Activated naive CD4-positive, alpha-beta T cell treated with anti-CD3 and anti-CD28 coated beads, Interleukin-2, amount 50 U/mL, for 72 hours (primary cell): ENCODE results near the gene NCOR2. TPM values are rescaled to one million over a fixed set of nuclear protein-coding genes. Genes with fewer than 3 reads are reported as not detected.
A peak's percentile ranks its signal among the peaks of the same experiment; 100 is the strongest.

Source experiments
- ATAC-seq, 2 donors: fragments of 150-1000 bp; cut with Tn5 transposase; 2 replicates each; pipeline ENCODE4 v1.10.0; 2021; ENCODE audit warnings: mild to moderate bottlenecking in 2 of 2, moderate library complexity in 2 of 2
- DNase-seq, 2 donors: peaks; one replicate each; pipeline ENCODE4 v3.0.0; 2021 to 2022; ENCODE audit warnings: low spot score in 2 of 2
- H3K27ac Mint-ChIP-seq, 2 donors: one replicate each; pipeline ENCODE4 v1.8.0; 2022; ENCODE audit warnings: mild to moderate bottlenecking in 2 of 2, mixed read lengths in 2 of 2
- H3K36me3 Mint-ChIP-seq, 2 donors: one replicate each; pipeline ENCODE4 v1.8.0; 2022; ENCODE audit warnings: mixed read lengths in 2 of 2
- H3K9me3 Mint-ChIP-seq, 2 donors: one replicate each; pipeline ENCODE4 v1.8.0; 2022; ENCODE audit warnings: mixed read lengths in 2 of 2
- total RNA-seq, 2 donors: library from RNA; stranded (reverse); gene quantifications; one replicate each; pipeline ENCODE4 v1.2.3, GENCODE V29; 2022

NCOR2 gene
- total RNA-seq, 2 donors from 2014 or later, result 66.8 to 125 TPM

- DNase-seq (no peak), ATAC-seq (no peak)
- H3K27ac Mint-ChIP-seq, result peak overlapping the region in 1 of 2 donors; percentile 44
- no peaks in the 10 kb centered on the region for H3K36me3 Mint-ChIP-seq
- no peaks in the 10 kb centered on the region for H3K9me3 Mint-ChIP-seq
These were observed 9.7 kb downstream of the NCOR2 start for GRCh38 chr12:124557518-124558223.

- ATAC-seq, result no peak
- Mint-ChIP-seq H3K36me3 (no peaks in the 10 kb centered on the region), H3K9me3 (no peaks in the 10 kb centered on the region), H3K27ac (peak overlapping the region in 1 of 2 donors; percentile 44)
- DNase-seq, result no peak
These were observed 10.4 kb downstream of the NCOR2 start for GRCh38 chr12:124556896-124557501.

- Mint-ChIP-seq H3K9me3 (no peaks in the 10 kb centered on the region), H3K36me3 (no peaks in the 10 kb centered on the region), H3K27ac (no peak overlapping the region)
- DNase-seq (no peak), ATAC-seq (no peak)
These were observed 11.3 kb downstream of the NCOR2 start for GRCh38 chr12:124556074-124556466.

- DNase-seq, result no peak
- Mint-ChIP-seq H3K27ac (no peak overlapping the region), H3K36me3 (no peaks in the 10 kb centered on the region), H3K9me3 (no peaks in the 10 kb centered on the region)
- ATAC-seq, result peak; percentile 27 to 29
These were observed 12.0 kb downstream of the NCOR2 start for GRCh38 chr12:124555168-124556073.

GRCh38 chr12:124554429-124555029 is 12.9 kb downstream of the NCOR2 start:
- no peaks in the 10 kb centered on the region for H3K9me3 Mint-ChIP-seq
- H3K27ac Mint-ChIP-seq, result no peak overlapping the region
- ATAC-seq (peak in 1 of 2 donors; percentile 56), DNase-seq (no peak)
- no peaks in the 10 kb centered on the region for H3K36me3 Mint-ChIP-seq

GRCh38 chr12:124553862-124554428 is 13.5 kb downstream of the NCOR2 start:
- ATAC-seq (no peak), DNase-seq (no peak)
- Mint-ChIP-seq H3K27ac (peak overlapping the region in 1 of 2 donors; percentile 29), H3K9me3 (no peaks in the 10 kb centered on the region), H3K36me3 (no peaks in the 10 kb centered on the region)

GRCh38 chr12:124551268-124552144 is 15.9 kb downstream of the NCOR2 start:
- Mint-ChIP-seq H3K27ac (no peak overlapping the region), H3K36me3 (no peaks in the 10 kb centered on the region), H3K9me3 (no peaks in the 10 kb centered on the region)
- ATAC-seq (no peak), DNase-seq (no peak)

GRCh38 chr12:124550123-124551089 is 17.0 kb downstream of the NCOR2 start:
- ATAC-seq, result no peak
- DNase-seq, result no peak
- no peaks in the 10 kb centered on the region for H3K36me3 Mint-ChIP-seq
- H3K27ac Mint-ChIP-seq, result no peak overlapping the region
- no peaks in the 10 kb centered on the region for H3K9me3 Mint-ChIP-seq

- Mint-ChIP-seq H3K9me3 (no peaks in the 10 kb centered on the region), H3K27ac (no peak overlapping the region), H3K36me3 (no peaks in the 10 kb centered on the region)
- ATAC-seq, result no peak
- DNase-seq, result no peak
These were observed 17.8 kb downstream of the NCOR2 start for GRCh38 chr12:124549629-124550028.

GRCh38 chr12:124548854-124549378 is 18.5 kb downstream of the NCOR2 start:
- Mint-ChIP-seq H3K27ac (peak overlapping the region in 1 of 2 donors; percentile 38), H3K36me3 (no peaks in the 10 kb centered on the region), H3K9me3 (no peaks in the 10 kb centered on the region)
- ATAC-seq (peak in 1 of 2 donors; percentile 23), DNase-seq (no peak)

- Mint-ChIP-seq H3K9me3 (no peaks in the 10 kb centered on the region), H3K36me3 (no peaks in the 10 kb centered on the region), H3K27ac (no peak overlapping the region)
- no peak for DNase-seq
- ATAC-seq, result no peak
These were observed 19.8 kb downstream of the NCOR2 start for GRCh38 chr12:124547626-124548025.

- Mint-ChIP-seq H3K36me3 (no peaks in the 10 kb centered on the region), H3K9me3 (no peaks in the 10 kb centered on the region), H3K27ac (peak overlapping the region in 1 of 2 donors; percentile 65)
- peak; percentile 63 to 83 for DNase-seq
- ATAC-seq, result peak; percentile 88 to 92
These were observed 21.6 kb downstream of the NCOR2 start for GRCh38 chr12:124545508-124546418.

- no peaks in the 10 kb centered on the region for H3K9me3 Mint-ChIP-seq
- no peak overlapping the region for H3K27ac Mint-ChIP-seq
These were observed 22.4 kb downstream of the NCOR2 start for GRCh38 chr12:124544983-124545382.

More at GRCh38 chr12:124544983-124545382, 22.4 kb downstream of the NCOR2 start:
- ATAC-seq (no peak), DNase-seq (no peak)
- H3K36me3 Mint-ChIP-seq, result no peaks in the 10 kb centered on the region
